ENCODE results near the gene MGAT2.

The MGAT2 gene

GRCh38 chr14:49622022-49622607 lies 1.5 kb downstream of the MGAT2 start:
- peak overlapping the region; percentile 97; the same call in 1 of the 2 replicates for H3K9ac ChIP-seq
- H3K4me2 ChIP-seq, result peak overlapping the region; percentile 96
- no peak overlapping the region for H3K4me3 ChIP-seq (IDR thresholded peaks at IDR 0.05; ENCODE audit: insufficient read depth, low read depth, low read length)
- H3K36me3 ChIP-seq (ENCODE audit: insufficient read depth), result peaks cover 7% of the 10 kb centered on the region; the same call in 1 of the 2 replicates
- H4K20me1 ChIP-seq (ENCODE audit: insufficient read depth), result no peaks in the 10 kb centered on the region
- peaks cover 36% of the 10 kb centered on the region for H3K4me1 ChIP-seq (ENCODE audit: low read depth, poor library complexity, severe bottlenecking)
- no peak overlapping the region for H2AFZ ChIP-seq (ENCODE audit: low read depth)
- H3K27ac ChIP-seq, result peak overlapping the region; percentile 99
- peaks cover 89% of the 10 kb centered on the region for H3K79me2 ChIP-seq (ENCODE audit: insufficient read depth, low read depth)
- TF ChIP-seq CTCF (conservative IDR thresholded peaks at IDR 0.05; ENCODE audit: low read depth, low read length), result no peak
- H3K27me3 ChIP-seq (ENCODE audit: insufficient read depth, low read depth), result no peaks in the 10 kb centered on the region

DNA sequence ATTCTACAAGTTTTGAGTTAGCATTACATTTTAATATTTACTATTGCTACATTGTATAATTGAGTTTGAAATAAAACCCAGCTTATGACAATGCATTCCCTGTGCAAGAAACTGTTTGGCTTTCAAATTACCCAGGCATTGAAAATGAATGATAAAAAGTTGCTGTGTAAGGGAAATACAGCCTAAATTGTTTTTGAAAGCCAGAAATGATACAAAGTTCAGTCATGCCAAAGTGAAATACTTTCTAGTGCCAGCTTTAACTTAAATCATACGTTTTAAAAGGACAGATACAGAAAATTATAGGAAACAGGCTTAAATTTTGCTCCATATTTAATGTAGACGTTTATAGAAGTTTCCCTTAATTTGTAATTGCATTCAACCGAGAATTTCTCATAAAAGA lies 2.8 kb downstream of the MGAT2 start:
- Histone ChIP-seq H3K27ac (peak overlapping the region; percentile 99), H4K20me1 (ENCODE audit: insufficient read depth) (no peaks in the 10 kb centered on the region), H3K4me2 (peak overlapping the region; percentile 96), H3K4me3 (IDR thresholded peaks at IDR 0.05; ENCODE audit: insufficient read depth, low read depth, low read length) (no peak overlapping the region), H3K27me3 (ENCODE audit: insufficient read depth, low read depth) (no peaks in the 10 kb centered on the region), H3K79me2 (ENCODE audit: insufficient read depth, low read depth) (peaks cover 81% of the 10 kb centered on the region), H3K4me1 (ENCODE audit: low read depth, poor library complexity, severe bottlenecking) (peaks cover 36% of the 10 kb centered on the region), H3K9ac (peak overlapping the region; percentile 97), H2AFZ (ENCODE audit: low read depth) (no peak overlapping the region), H3K36me3 (ENCODE audit: insufficient read depth) (peaks cover 5% of the 10 kb centered on the region; the same call in 1 of the 2 replicates)
- no peak for TF ChIP-seq CTCF (conservative IDR thresholded peaks at IDR 0.05; ENCODE audit: low read depth, low read length)

GRCh38 chr14:49623941-49624839 lies 3.6 kb downstream of the MGAT2 start:
- peak overlapping the region; percentile 97 for H3K9ac ChIP-seq
- peak overlapping the region; percentile 96 for H3K4me2 ChIP-seq
- peak overlapping the region; percentile 99 for H3K27ac ChIP-seq
- H3K4me3 ChIP-seq (IDR thresholded peaks at IDR 0.05; ENCODE audit: insufficient read depth, low read depth, low read length), result no peak overlapping the region
- peaks cover 37% of the 10 kb centered on the region for H3K4me1 ChIP-seq (ENCODE audit: low read depth, poor library complexity, severe bottlenecking)
- H2AFZ ChIP-seq (ENCODE audit: low read depth), result no peak overlapping the region
- no peaks in the 10 kb centered on the region for H3K27me3 ChIP-seq (ENCODE audit: insufficient read depth, low read depth)
- H3K79me2 ChIP-seq (ENCODE audit: insufficient read depth, low read depth), result peaks cover 73% of the 10 kb centered on the region
- no peak for TF ChIP-seq CTCF (conservative IDR thresholded peaks at IDR 0.05; ENCODE audit: low read depth, low read length)
- no peaks in the 10 kb centered on the region; the same call in 1 of the 2 replicates for H3K36me3 ChIP-seq (ENCODE audit: insufficient read depth)
- H4K20me1 ChIP-seq (ENCODE audit: insufficient read depth), result no peaks in the 10 kb centered on the region

DNA sequence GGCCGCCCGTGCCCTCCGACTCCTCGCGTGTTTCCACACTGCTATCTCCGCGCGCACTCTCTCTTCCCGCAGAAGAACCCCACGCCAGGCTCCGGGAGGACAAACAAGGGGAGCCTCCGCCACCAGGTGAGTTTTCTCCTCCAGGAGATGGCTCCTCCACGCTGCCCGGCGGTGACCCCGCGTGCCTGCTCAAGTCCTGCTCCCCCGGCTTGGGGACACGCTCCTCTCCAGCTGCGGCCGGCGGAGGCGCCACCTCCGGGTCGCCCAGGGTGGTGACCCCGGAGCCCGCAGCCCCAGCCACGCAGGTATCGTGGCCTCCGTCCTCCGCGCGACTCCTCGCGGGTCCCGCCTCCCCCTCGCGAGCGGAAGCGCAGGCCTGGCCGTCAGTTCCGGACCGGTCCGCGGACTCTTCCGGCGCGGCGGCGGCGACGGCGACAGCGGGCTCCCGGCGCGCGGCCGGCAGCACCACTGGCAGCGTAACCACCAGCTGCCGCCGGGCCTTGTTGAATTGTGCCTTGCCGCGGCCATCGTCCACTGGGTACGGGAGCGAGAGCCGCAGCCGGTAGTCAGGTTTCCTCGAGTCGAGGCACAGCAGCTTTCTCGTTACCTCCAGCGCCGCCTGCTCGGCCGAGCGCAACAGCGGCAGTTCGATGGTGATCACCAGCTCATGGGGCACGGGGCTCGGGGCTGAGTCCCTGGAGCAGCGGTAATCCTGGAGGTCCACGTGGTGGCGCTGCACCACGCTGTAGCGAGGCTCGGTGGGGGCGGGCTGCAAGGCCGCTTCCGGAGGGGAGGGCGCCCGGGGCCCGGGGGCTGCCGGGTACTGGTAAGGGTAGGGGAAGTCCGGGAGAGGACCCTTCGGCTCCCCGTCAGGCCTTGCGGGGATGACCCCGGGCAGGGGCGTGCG lies 13.3 kb downstream of the MGAT2 start:
- Histone ChIP-seq H3K9ac (peak overlapping the region; percentile 96), H3K36me3 (ENCODE audit: insufficient read depth) (no peaks in the 10 kb centered on the region), H3K27ac (peak overlapping the region; percentile 98), H3K79me2 (ENCODE audit: insufficient read depth, low read depth) (peaks cover 82% of the 10 kb centered on the region), H3K4me3 (IDR thresholded peaks at IDR 0.05; ENCODE audit: insufficient read depth, low read depth, low read length) (no peak overlapping the region), H3K4me1 (ENCODE audit: low read depth, poor library complexity, severe bottlenecking) (peaks cover 36% of the 10 kb centered on the region), H2AFZ (ENCODE audit: low read depth) (peak overlapping the region; percentile 36; the same call in 1 of the 2 replicates), H4K20me1 (ENCODE audit: insufficient read depth) (no peaks in the 10 kb centered on the region), H3K27me3 (ENCODE audit: insufficient read depth, low read depth) (no peaks in the 10 kb centered on the region), H3K4me2 (no peak overlapping the region; the same call in 1 of the 2 replicates)
- TF ChIP-seq CTCF (conservative IDR thresholded peaks at IDR 0.05; ENCODE audit: low read depth, low read length), result peak; percentile 73
